Mucosa of rectum (tissue), 2 donors: ENCODE results near the gene PYURF.
A peak's percentile ranks its signal among the peaks of the same experiment; 100 is the strongest.
"Not testable (repeated sequence)": the region's sequence is repeated elsewhere in the genome, so short reads cannot be mapped to it uniquely, and the experiment has no call there.

ENCODE experiments used
- H3K27ac ChIP-seq, 2 donors: one replicate each; pipeline ENCODE4 v1.7.0; 2013; ENCODE audit warnings: inconsistent platforms in 2 of 2, low read depth in 2 of 2, low read length in 2 of 2
- H3K27me3 ChIP-seq, 2 donors: one replicate each; pipeline ENCODE4 v1.7.0; 2013; ENCODE audit warnings: low read length in 2 of 2; ENCODE audit not compliant: control insufficient read depth in 2 of 2, insufficient read depth in 2 of 2
- H3K36me3 ChIP-seq, 2 donors: one replicate each; pipeline ENCODE4 v1.7.0; 2013; ENCODE audit warnings: low read length in 2 of 2; ENCODE audit not compliant: control insufficient read depth in 2 of 2, insufficient read depth in 2 of 2
- H3K4me1 ChIP-seq, 2 donors: one replicate each; pipeline ENCODE4 v1.7.0; 2013; ENCODE audit warnings: low read length in 2 of 2, mild to moderate bottlenecking in 1 of 2; ENCODE audit not compliant: control insufficient read depth in 2 of 2, insufficient read depth in 2 of 2
- H3K4me3 ChIP-seq, 2 donors: one replicate each; pipeline ENCODE4 v1.7.0; 2013; ENCODE audit warnings: low read length in 2 of 2
- H3K9ac ChIP-seq, 2 donors: one replicate each; pipeline ENCODE4 v1.7.0; 2013; ENCODE audit warnings: low read length in 2 of 2, low read depth in 1 of 2, mild to moderate bottlenecking in 1 of 2
- H3K9me3 ChIP-seq, 2 donors: one replicate each; pipeline ENCODE4 v1.7.0; 2013; ENCODE audit warnings: low read length in 2 of 2; ENCODE audit not compliant: control insufficient read depth in 2 of 2
- donor health status: healthy.
- donor health status: Normal muscosa, but diverticular disease.

PYURF gene, protein sequence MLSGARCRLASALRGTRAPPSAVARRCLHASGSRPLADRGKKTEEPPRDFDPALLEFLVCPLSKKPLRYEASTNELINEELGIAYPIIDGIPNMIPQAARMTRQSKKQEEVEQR

DNA sequence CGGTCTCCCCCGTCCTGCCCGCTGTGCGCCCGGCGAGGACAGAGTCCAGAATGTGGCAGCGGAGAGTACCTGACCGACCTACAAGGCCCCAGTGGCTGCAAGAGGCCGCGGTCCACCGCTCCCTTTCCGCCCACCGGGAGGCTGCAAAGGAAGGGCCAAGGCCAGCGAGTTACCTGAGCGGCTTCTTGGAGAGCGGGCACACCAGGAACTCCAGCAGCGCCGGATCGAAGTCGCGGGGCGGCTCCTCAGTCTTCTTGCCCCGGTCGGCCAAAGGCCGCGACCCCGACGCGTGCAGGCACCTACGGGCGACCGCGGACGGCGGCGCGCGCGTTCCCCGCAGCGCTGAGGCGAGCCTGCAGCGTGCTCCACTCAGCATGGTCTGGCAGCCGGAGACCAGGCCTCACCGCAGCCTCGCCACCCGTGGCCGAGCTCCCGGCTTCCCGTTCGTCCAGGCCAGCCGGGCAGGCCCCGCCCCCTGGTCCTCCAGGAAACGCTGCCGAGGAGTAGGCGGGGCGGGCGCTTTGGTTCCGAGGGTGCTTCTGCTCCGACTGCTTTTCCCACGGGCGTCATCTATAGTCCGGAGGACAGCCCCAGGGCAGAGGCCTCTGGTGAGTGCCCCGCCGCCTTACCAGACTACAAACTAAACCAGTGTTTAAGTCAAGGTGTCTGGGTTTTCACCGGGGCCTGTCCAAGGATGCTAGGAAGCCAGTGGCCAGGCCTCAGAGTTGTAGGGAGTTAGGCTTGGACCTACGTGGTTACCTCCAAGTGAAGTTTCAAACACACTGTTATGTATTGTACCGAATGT is at the start of gene PYURF:
TSS of gene PYURF (minus strand) at position 452 of the 805 bp plus-strand sequence. CDS start at position 376, 76 bp downstream.
- H3K9ac ChIP-seq, result peak within 1 kb of the TSS; percentile 84 to 85
- peak within 1 kb of the TSS; percentile 75 to 85 for H3K27ac ChIP-seq
- H3K4me3 ChIP-seq, result peak within 1 kb of the TSS; percentile 84 to 85
- peaks cover 6 to 12% of the 10 kb centered on the region in 2 donors for H3K36me3 ChIP-seq
- no peaks in the 10 kb centered on the region for H3K9me3 ChIP-seq
- H3K27me3 ChIP-seq, result no peaks in the 10 kb centered on the region
- H3K4me1 ChIP-seq, result peaks cover 4 to 16% of the 10 kb centered on the region in 2 donors

DNA sequence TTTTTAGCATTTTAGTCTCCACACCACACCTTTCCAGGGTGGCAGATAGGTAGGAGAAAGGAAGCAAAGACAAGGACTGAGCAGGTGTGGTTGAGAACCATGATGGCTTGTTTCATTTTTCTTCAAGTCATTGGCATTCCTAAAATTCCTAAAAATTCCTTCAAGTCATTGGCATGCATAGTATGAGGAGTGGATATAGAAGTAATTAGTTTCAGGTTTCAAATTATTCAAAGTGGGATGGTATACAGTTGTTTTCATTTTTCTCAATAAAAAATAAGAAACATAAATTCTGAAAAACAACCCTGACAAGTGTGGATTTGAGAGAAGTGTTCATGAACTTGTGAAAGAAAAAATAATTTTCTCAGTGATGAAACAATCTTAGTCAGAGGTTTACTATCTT is 46.4 kb upstream of the PYURF start:
- Histone ChIP-seq H3K27me3 (no peaks in the 10 kb centered on the region), H3K27ac (no peak overlapping the region), H3K4me3 (no peak overlapping the region), H3K36me3 (no peaks in the 10 kb centered on the region), H3K4me1 (no peaks in the 10 kb centered on the region), H3K9me3 (no peaks in the 10 kb centered on the region), H3K9ac (no peak overlapping the region)

DNA sequence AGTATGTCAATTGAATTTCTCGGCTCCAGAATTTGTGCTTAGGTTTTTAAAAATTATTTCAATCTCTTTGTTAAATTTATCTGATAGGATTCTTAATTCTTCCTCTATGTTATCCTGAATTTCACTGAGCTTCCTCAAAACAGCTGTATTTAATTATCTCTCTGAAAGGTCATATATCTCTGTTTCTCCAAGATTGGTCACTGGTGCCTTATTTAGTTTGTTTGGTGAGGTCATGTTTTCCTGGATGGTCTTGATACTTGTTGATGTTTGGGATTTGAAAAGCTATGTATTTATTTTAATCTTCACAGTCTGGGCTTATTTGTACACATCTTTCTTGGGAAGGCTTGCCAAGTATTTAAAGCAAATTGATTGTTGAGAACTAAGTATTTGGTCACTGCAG is 44.0 kb upstream of the PYURF start:
- Histone ChIP-seq H3K4me3 (no peak overlapping the region), H3K36me3 (no peaks in the 10 kb centered on the region), H3K9me3 (no peaks in the 10 kb centered on the region), H3K4me1 (no peaks in the 10 kb centered on the region), H3K27ac (no peak overlapping the region), H3K27me3 (no peaks in the 10 kb centered on the region), H3K9ac (no peak overlapping the region)

DNA sequence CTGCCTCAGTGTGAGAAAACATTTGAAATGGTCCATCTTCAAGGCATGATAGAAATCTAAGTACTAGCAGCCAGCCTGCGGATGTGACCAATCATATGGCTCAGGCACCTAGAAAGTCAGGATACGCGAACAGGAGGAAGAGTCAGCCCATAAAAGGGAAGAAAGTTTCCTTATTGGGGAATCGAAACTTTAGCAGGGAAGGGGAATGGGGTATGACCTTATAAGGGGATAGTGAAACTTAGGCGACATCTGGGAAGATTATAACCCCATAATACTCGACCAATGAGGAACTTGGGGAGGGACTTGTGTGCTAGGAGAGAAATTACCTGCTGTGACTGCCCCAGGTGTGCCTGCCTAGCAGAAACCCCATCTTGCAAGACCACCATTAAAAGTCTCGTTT is 26.2 kb upstream of the PYURF start:
- Histone ChIP-seq H3K9me3 (no peaks in the 10 kb centered on the region), H3K9ac (no peak overlapping the region), H3K27ac (no peak overlapping the region), H3K36me3 (no peaks in the 10 kb centered on the region), H3K4me3 (no peak overlapping the region), H3K27me3 (no peaks in the 10 kb centered on the region), H3K4me1 (no peaks in the 10 kb centered on the region)

DNA sequence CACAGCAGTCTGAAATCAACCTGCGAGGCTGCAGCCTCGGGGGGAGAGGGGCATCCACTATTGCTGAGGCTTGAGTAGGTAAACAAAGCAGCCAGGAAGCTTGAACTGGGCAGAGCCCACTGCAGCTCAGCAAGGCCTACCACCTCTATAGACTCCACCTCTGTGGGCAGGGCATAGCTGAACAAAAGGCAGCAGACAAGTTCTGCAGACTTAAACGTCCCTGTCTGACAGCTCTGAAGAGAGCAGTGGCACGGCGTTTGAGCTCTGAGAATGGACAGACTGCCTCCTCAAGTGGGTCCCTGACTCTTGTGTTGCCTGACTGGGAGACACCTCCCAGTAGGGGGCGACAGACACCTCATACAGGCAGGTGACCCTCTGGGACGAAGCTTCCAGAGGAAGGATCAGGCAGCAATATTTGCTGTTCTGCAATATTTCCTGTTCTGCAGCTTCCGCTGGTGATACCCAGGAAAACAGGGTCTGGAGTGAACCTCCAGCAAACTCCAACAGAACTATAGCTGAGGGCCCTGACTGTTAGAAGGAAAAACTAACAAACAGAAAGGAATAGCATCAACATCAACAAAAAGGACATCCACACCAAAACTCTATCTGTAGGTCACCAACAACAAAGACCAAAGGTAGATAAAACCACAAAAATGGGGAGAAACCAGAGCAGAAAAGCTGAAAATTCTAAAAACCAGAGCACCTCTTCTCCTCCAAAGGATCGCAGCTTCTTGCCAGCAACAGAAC is 15.9 kb upstream of the PYURF start:
- not testable (repeated sequence) for H3K27me3 ChIP-seq, H3K9ac ChIP-seq, H3K9me3 ChIP-seq, H3K4me3 ChIP-seq, H3K36me3 ChIP-seq, H3K27ac ChIP-seq, H3K4me1 ChIP-seq

DNA sequence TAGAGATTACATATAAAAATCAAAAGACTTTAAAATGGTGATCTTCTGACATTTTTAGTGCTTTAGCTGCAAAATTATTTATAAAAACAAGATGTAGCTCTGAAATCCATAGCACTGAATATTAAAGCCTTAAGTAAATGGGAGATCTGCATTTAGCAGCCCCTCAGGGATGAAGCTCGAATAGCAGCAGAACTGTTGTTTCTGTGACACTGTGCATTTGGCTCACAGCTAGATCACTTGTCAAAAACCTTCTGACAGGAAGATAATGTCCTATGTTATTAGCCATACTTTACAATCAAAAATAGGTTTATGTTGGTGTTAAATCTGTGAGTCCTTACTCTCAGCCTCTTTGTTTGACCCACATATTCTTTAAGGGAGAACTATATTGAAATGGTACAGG is 14.1 kb upstream of the PYURF start:
- Histone ChIP-seq H3K27ac (no peak overlapping the region), H3K27me3 (no peaks in the 10 kb centered on the region), H3K4me3 (no peak overlapping the region), H3K4me1 (no peaks in the 10 kb centered on the region), H3K36me3 (no peaks in the 10 kb centered on the region), H3K9me3 (no peaks in the 10 kb centered on the region), H3K9ac (no peak overlapping the region)

DNA sequence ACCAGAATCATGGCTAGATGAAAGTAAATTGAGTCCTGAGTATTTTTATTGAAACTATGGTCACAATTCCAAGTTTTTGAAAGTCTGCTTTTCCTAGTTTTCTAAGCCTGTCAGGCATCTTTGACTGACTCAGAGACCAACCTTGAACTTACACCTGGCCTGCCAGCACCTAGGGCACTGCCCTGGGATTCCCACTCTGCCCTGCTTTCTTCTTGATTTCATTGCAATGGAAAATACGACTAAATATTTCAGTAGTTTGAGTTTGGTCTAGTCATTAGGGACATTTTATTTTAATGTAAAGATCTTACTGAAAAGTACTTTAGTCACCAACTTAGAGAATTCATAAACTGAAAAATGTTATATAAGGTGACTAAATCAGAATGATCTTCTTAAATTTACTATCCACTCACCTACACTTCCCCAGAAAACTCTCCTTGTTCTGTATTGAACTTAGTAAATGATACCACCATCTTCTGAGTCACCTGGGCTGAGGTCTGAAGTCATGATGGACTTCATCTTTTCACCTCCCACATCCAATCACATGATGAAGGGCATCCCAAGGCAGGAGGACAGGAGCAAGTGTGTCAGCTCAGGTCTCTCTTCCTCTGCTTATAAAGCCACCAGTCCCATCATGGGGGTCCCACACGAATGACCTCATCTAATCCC is 11.6 kb upstream of the PYURF start:
- Histone ChIP-seq H3K27ac (no peak overlapping the region), H3K27me3 (no peaks in the 10 kb centered on the region), H3K9ac (no peak overlapping the region), H3K4me3 (no peak overlapping the region), H3K36me3 (no peaks in the 10 kb centered on the region), H3K4me1 (no peaks in the 10 kb centered on the region), H3K9me3 (no peaks in the 10 kb centered on the region)

DNA sequence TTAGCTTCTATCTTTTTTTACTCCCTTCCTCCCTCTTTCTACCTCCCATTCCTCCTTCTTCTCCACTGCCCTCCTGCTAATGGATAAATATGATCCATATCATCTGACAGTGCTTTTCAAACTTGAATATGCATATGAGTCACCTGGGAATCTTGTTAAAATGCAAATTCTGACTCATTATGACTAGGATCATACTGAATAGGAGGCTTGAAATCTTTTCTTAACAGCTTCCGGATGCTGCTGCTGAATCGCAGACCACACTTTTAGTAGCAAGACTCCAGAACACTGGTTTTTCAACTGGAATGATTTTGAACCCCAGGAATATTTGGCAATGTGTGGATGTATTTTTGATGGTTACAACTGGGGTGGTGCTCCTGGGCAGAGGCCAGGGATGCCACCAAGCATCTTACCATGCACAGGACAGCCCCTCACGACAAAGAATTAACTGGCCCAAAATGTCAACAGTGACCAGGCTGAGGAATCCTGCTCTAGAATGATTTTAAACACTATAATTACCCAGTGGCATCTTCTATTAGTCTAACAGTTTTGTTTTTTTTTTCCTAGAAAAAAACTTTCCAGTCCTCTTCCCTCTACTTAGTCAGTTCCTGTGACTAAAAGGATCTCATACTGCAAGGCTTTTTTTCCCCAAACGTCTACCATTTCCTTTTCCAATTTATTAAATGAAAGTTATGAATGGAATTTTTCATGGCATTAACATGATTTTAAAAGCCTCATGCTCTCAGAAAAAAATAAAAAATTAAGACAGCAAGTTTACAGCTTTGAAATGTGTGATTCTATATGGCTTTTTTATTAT is 10.6 kb upstream of the PYURF start:
- Histone ChIP-seq H3K9ac (no peak overlapping the region), H3K27me3 (no peaks in the 10 kb centered on the region), H3K27ac (no peak overlapping the region), H3K9me3 (no peaks in the 10 kb centered on the region), H3K36me3 (no peaks in the 10 kb centered on the region), H3K4me1 (no peaks in the 10 kb centered on the region), H3K4me3 (no peak overlapping the region)

DNA sequence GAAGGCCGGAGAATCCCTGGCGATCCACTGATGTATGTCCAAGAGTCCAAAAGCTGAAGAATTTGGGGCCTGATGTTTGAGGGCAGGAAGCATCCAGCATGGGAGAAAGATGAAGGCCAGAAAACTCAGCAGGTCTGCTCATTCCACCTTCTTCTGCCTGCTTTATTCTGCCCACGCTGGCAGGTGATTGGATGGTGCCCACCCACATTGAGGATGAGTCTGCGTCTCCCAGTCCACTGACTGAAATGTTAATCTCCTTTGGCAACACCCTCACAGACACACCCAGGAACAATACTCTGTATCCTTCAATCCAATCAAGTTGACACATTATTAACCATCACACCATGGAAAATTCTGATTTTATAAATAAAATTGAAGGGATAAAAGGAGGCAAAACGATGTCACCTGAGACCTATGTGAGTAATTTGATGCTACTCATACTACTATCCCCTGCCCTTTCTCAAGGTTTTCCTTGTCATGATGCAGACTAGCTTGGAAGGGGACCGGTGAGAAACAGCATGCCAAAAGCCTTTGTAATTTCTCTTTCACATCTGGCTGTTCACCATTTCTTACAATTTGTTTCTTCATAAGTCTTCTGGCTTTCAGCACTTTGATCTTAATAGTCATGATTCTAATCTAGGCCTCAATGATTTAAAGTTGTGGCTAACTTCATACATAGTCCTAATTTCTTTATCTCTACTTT is 9.7 kb upstream of the PYURF start:
- Histone ChIP-seq H3K9me3 (no peaks in the 10 kb centered on the region), H3K27ac (no peak overlapping the region), H3K4me3 (no peak overlapping the region), H3K36me3 (no peaks in the 10 kb centered on the region), H3K27me3 (no peaks in the 10 kb centered on the region), H3K4me1 (no peaks in the 10 kb centered on the region), H3K9ac (no peak overlapping the region)
